Hematopoietic multipotent progenitor cell treated with erythropoietin and hydrocortisone succinate and interleukin-3 and kit ligand, for 4 days (in vitro differentiated cells): ENCODE data around the gene PYGM.

ENCODE experiments used
- DNase-seq: peaks from one replicate; pipeline ENCODE4 v3.0.0-alpha.2; 2015

The PYGM gene

GRCh38 chr11:64729851-64730382 is 29.9 kb downstream of the PYGM start:
- peak; percentile 43 for DNase-seq

DNA sequence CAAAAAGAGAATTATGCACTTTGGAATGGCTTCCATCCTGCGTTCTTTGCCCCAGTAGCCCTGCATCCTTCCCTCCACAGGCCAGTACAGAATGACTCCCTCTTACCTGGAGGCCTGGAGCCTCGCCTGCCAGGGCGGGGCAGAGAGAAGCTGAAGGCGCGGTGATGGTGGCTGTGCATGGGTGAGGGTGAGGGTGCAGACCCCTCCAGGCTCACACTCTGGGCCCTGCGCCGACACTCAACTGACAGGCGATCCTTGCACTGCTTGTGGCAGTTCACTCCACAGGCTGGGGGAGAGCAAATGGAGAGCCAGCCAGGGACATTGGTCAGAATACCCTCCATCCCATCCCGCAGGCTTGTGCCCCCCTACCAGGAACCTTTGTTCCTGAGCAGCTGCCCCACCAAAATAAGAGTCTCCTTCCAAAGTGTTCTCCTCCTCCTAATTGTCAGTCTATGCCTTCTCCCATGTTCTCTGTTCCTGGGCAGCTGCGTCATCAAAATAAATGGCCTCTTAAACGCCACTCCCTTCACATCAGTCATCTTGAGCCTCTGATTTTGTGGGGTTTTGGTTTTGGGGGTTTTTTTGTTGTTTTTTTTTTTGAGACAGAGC is 30.9 kb downstream of the PYGM start:
- no peak for DNase-seq

- no peak for DNase-seq
Observed at GRCh38 chr11:64726867-64727530, 32.8 kb downstream of the PYGM start.

- DNase-seq, result no peak
Observed at GRCh38 chr11:64726211-64726641, 33.5 kb downstream of the PYGM start.

DNA sequence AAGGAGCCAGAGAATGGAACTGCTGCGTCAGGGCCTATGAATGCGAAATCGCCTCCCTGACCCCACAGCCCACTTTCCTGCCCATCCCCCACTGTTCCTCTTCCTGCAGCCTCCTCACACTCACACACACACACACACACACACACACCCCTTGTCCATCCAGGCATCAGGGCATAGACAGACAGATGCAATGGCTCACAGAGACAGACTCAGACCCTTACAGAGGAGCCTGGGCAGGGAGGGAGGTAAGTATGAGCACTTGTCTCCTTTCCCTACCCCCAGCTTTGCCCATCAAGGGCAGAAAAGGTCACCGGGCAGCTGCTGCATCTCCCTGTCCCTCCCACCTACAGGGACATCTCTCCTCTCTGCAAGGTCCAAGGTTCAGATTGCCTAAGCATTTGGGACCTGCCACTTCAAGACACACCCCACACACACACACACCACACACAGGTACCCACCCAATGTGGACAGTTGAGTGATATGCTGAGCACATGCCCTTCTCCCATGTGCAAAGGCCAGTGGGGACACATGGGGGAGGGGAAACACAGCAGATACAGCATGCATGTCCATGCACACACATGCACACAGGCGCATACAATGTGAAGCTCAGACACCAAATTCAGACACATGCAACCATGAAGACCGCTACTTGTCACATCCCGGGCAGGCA is 34.8 kb downstream of the PYGM start:
- no peak for DNase-seq

DNA sequence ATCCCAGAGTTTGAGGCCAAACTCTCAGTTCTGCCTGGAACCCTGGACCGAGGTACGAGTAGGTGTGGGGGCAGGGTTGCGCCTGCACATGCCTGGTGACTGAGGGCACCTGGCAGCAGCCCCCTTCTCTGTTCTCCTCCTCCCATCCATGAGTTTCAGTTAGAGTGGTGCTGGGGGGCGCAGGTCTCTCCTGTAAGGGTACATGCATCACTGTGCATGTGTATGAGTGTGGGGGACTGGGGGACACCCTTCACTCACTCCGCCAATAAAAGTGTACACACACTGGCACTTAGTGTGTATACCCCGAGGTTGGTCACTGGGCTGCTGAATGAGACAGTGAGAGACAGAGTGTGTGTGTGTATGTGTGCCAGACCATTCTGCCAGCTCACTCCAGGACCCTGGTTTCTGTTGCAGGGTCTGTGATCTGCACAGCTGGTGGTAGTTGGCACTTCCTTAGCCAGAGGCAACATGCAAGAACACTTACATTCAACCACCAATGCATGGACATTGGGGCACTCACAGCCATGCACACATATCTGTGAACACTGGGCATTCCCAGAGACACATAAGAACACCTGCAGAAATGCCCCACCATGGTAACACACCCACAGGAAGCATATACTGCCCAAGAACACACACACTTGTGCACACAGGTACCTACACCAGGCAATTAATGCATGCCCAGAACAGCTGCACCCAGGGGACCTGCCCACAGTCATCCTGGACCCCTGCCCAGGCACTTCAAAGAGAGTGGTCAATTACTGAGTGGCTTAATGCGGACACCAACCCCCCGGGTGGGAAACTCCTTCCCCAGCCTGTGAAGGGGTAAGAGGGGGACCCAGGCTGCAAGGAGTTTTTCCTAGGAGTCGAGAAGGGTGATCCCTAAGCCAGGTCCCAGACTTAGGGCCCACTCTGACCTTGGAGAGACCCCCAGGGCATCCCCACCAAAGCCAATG is 35.6 kb downstream of the PYGM start:
- DNase-seq, result no peak

- peak; percentile 86 for DNase-seq
Observed at GRCh38 chr11:64723117-64723906, 36.5 kb downstream of the PYGM start, which contains the start of gene NRXN2. Gene NRXN2, minus strand, starts transcription at chr11:64723197. Its CDS starts 9,498 bp downstream, at chr11:64713699.

- DNase-seq, result no peak
Observed at GRCh38 chr11:64722141-64723065, 37.4 kb downstream of the PYGM start.

DNA sequence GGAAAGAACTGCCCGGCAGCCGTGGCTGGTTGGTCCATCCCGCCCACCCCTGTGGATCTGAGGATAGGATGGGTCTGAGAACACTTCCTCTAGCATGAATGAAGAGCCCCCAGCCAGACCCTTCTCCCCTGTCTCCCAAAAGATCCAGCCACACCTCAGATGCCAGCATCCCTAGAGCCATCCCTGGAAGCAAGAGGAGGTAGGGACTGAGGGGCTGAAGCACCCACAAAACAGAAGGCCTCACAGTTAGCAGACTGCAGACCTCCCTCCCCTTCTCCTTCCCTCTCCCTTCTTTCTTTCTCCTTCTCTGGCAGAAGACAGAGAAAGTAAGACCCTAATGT is 38.4 kb downstream of the PYGM start:
- DNase-seq, result no peak

- no peak for DNase-seq
Observed at GRCh38 chr11:64720640-64721358, 39.0 kb downstream of the PYGM start.

GRCh38 chr11:64720167-64720566 is 39.6 kb downstream of the PYGM start:
- DNase-seq, result no peak

DNA sequence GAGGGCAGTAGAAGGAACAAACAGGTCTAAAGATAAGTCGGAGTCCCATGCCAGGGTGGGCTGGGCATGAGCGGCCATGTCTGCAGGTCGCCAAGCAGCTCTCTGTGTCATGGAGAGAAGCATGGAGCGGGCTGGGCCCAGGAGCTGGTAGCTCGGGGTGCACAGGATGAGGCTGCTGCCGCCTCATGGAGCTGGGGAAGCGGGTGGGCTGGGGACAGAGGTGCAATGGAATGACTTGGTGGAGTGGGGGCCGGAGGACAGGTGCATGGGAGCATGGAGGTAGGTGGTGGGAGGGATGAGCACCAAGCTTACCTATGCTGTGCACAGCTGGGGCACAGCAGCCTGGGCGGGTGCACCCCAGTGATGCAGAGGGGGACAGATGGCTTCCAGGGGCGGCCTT is 40.4 kb downstream of the PYGM start:
- no peak for DNase-seq

GRCh38 chr11:64718780-64719124 is 41.0 kb downstream of the PYGM start:
- no peak for DNase-seq

- DNase-seq, result no peak
Observed at GRCh38 chr11:64718084-64718779, 41.5 kb downstream of the PYGM start.

DNA sequence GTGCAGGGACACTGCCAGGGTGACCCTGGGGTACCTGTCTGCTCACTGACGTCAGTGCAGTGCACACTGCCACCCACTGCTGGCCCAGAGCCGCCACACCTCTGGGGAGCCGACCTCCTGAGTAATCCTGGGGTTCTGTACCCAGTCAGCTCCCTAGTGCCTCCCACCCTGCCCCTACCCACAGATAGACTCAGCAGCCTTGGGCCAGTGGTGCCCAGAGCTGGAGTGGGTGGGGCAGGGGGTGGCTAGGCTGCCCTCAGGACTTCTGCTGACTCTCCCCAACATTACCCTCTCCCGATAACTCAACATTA is 42.6 kb downstream of the PYGM start:
- DNase-seq, result no peak

- DNase-seq, result peak; percentile 45
Observed at GRCh38 chr11:64716473-64717267, 43.1 kb downstream of the PYGM start.

DNA sequence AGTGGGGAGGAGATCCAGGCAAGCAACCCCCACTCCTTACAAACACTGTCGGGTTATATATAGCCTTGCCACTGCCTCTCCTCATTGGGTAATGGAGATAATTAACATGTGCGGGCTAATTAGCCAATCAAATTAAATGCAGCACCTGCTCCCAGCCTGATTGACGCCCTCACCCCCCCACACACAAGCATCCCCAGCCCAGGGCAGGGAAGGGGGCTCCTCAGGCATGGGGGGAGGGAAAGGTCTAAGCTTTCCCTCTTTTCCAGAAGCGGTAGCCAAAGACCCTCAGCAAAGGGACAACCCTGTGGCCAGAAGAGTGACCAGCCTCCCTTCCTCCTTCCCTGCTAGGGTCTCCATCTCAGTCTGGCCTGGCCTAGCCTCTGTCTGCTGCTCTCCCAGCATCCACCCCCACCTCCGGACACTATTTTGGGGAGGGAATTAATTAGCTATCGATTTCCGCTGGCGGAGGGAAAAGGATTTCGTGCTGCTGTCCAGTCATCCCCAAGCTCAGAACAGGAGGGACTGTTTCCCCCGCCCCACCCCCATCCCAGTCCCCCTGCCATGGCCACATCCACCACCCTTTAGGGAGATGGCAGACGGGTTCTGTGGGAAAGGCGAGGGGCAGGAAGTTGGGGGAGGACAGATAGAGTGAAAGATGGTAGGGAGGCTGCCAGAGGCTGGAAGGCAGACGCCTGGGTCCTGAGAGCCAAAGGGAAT is 43.9 kb downstream of the PYGM start:
- DNase-seq, result no peak

DNA sequence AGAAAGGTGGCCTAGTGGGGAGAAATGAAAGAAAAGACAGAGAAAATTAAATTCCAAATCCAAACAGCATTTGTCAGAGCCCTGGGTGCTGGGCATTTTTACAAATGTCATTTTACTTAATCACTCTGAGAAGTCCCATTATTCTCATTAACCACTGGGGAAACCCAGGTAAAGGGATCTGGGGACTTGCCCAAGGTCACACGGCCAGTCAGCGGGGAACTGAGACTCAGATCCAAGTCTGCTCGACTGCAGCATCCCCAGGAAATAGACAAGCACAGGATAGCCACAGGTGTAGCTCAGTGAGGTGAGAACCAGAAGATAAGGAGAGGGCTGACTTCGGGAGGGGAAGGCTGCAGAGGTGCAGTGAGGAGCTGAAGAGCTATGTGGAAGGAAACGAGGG is 44.7 kb downstream of the PYGM start:
- DNase-seq, result no peak
